22Rv1 (cell line): ENCODE measurements around the gene SLC8A3.
A peak's percentile ranks its signal among the peaks of the same experiment; 100 is the strongest.

Experiments
- H3K27ac ChIP-seq: fragments of 450-650 bp; 2 replicates; pipeline ENCODE4 v1.5.1; 2017
- CTCF ChIP-seq: fragments of 450-650 bp; IDR thresholded peaks from 2 replicates; pipeline ENCODE4 v1.5.1; 2017; ENCODE audit warnings: mild to moderate bottlenecking
- ZFX ChIP-seq: fragments of 450-650 bp; IDR thresholded peaks from 2 replicates; pipeline ENCODE4 v1.6.1; 2017; ENCODE audit warnings: antibody characterized with exemption, borderline replicate concordance

Gene SLC8A3

GRCh38 chr14:70097576-70098249, 91.0 kb downstream of the SLC8A3 start:
- TF ChIP-seq CTCF (no peak), ZFX (no peak)
- H3K27ac ChIP-seq: no peak overlapping the region

- no peak overlapping the region for H3K27ac ChIP-seq
- TF ChIP-seq ZFX (no peak), CTCF (no peak)
Measured at GRCh38 chr14:70096866-70097265, 91.9 kb downstream of the SLC8A3 start.

GRCh38 chr14:70094631-70095030, 94.1 kb downstream of the SLC8A3 start:
- no peak overlapping the region for H3K27ac ChIP-seq
- TF ChIP-seq ZFX (no peak), CTCF (no peak)

- TF ChIP-seq ZFX: no peak
- no peak for TF ChIP-seq CTCF
- H3K27ac ChIP-seq: no peak overlapping the region
Measured at GRCh38 chr14:70094106-70094505, 94.6 kb downstream of the SLC8A3 start.

- no peak overlapping the region for H3K27ac ChIP-seq
- TF ChIP-seq ZFX: no peak
- no peak for TF ChIP-seq CTCF
Measured at GRCh38 chr14:70093156-70093555, 95.6 kb downstream of the SLC8A3 start.

GRCh38 chr14:70087380-70087697, 101.4 kb downstream of the SLC8A3 start:
- TF ChIP-seq CTCF (peak; percentile 38; the same call in 1 of the 2 replicates), ZFX (no peak)

GRCh38 chr14:70086685-70087379, 101.9 kb downstream of the SLC8A3 start:
- H3K27ac ChIP-seq: no peak overlapping the region
- no peak for TF ChIP-seq ZFX
- peak; percentile 72 for TF ChIP-seq CTCF

More at GRCh38 chr14:70087380-70087697, 101.4 kb downstream of the SLC8A3 start:
- H3K27ac ChIP-seq: no peak overlapping the region
